H9 (cell line): ENCODE measurements around the gene BAIAP2L1. TPM values are rescaled to one million over a fixed set of nuclear protein-coding genes. Genes with fewer than 3 reads are reported as not detected.

Experiments used
- DNase-seq: peaks from one replicate; pipeline ENCODE4 v3.0.0-alpha.2; 2017
- H2AFZ ChIP-seq: one replicate; pipeline ENCODE4 v1.6.1; 2013; ENCODE audit warnings: mild to moderate bottlenecking, low read length, control low read depth, moderate library complexity
- H2AK5ac ChIP-seq: 2 replicates; pipeline ENCODE4 v1.6.1; 2013; ENCODE audit warnings: low read length, control low read depth, mixed read lengths; ENCODE audit not compliant: insufficient read length
- H2BK120ac ChIP-seq: one replicate; pipeline ENCODE4 v1.6.1; 2013; ENCODE audit warnings: low read depth, mild to moderate bottlenecking, low read length, control low read depth, inconsistent platforms; ENCODE audit not compliant: poor library complexity, severe bottlenecking
- H2BK12ac ChIP-seq: 2 replicates; pipeline ENCODE4 v1.6.1; 2013; ENCODE audit warnings: low read length, control low read depth, mixed read lengths, low read depth; ENCODE audit not compliant: insufficient read length
- H2BK15ac ChIP-seq: 2 replicates; pipeline ENCODE4 v1.6.1; 2013; ENCODE audit warnings: low read depth, low read length, control low read depth
- H2BK20ac ChIP-seq: one replicate; pipeline ENCODE4 v1.6.1; 2013; ENCODE audit warnings: low read depth, mild to moderate bottlenecking, low read length, control low read depth, inconsistent platforms; ENCODE audit not compliant: poor library complexity, severe bottlenecking
- H2BK5ac ChIP-seq: 2 replicates; pipeline ENCODE4 v1.6.1; 2013; ENCODE audit warnings: low read length, control low read depth, mixed read lengths; ENCODE audit not compliant: insufficient read length
- H3K14ac ChIP-seq: 2 replicates; pipeline ENCODE4 v1.6.1; 2013; ENCODE audit warnings: low read length, control low read depth; ENCODE audit not compliant: insufficient read depth
- H3K18ac ChIP-seq: 2 replicates; pipeline ENCODE4 v1.6.1; 2013; ENCODE audit warnings: low read depth, mild to moderate bottlenecking, mixed read lengths, low read length, control low read depth; ENCODE audit not compliant: insufficient read length
- H3K23ac ChIP-seq: 2 replicates; pipeline ENCODE4 v1.6.1; 2013; ENCODE audit warnings: low read length, control low read depth, mixed read lengths, low read depth; ENCODE audit not compliant: insufficient read length
- H3K23me2 ChIP-seq: 2 replicates; pipeline ENCODE4 v1.6.1; 2013; ENCODE audit warnings: low read depth, mild to moderate bottlenecking, mixed read lengths, low read length, control low read depth; ENCODE audit not compliant: insufficient read length, poor library complexity, severe bottlenecking
- H3K27ac ChIP-seq: 2 replicates; pipeline ENCODE4 v1.5.1; 2013; ENCODE audit warnings: low read length, control low read depth, mixed read lengths, low read depth; ENCODE audit not compliant: insufficient read length
- H3K27me3 ChIP-seq: 2 replicates; pipeline ENCODE4 v1.6.1; 2013; ENCODE audit warnings: low read length, control low read depth, inconsistent platforms; ENCODE audit not compliant: insufficient read depth
- H3K4ac ChIP-seq: 2 replicates; pipeline ENCODE4 v1.6.1; 2013; ENCODE audit warnings: low read depth, mild to moderate bottlenecking, control low read depth, inconsistent platforms, low read length, moderate library complexity
- H3K4me1 ChIP-seq: 2 replicates; pipeline ENCODE4 v1.6.1; 2013; ENCODE audit warnings: low read length, control low read depth, inconsistent platforms; ENCODE audit not compliant: insufficient read depth
- H3K4me2 ChIP-seq: 2 replicates; pipeline ENCODE4 v1.6.1; 2013; ENCODE audit warnings: low read length, control low read depth, mixed read lengths; ENCODE audit not compliant: insufficient read length, insufficient read depth
- H3K56ac ChIP-seq: 2 replicates; pipeline ENCODE4 v1.6.1; 2013; ENCODE audit warnings: low read depth, mild to moderate bottlenecking, mixed read lengths, low read length, control low read depth; ENCODE audit not compliant: insufficient read length
- H3K79me1 ChIP-seq: 2 replicates; pipeline ENCODE4 v1.6.1; 2013; ENCODE audit warnings: low read depth, mild to moderate bottlenecking, moderate library complexity, low read length, control low read depth, inconsistent platforms; ENCODE audit not compliant: insufficient read depth, poor library complexity, severe bottlenecking
- H3K79me2 ChIP-seq: 2 replicates; pipeline ENCODE4 v1.6.1; 2013; ENCODE audit warnings: low read length, control low read depth, inconsistent platforms; ENCODE audit not compliant: insufficient read depth
- H3K9ac ChIP-seq: 2 replicates; pipeline ENCODE4 v1.6.1; 2013; ENCODE audit warnings: low read length, control low read depth, mixed read lengths; ENCODE audit not compliant: insufficient read length; ENCODE audit errors: extremely low read depth
- H3K9me3 ChIP-seq: one replicate; pipeline ENCODE4 v1.6.1; 2013; ENCODE audit warnings: low read depth, low read length, inconsistent platforms; ENCODE audit not compliant: control insufficient read depth
- H3T11ph ChIP-seq: one replicate; pipeline ENCODE4 v1.6.1; 2013; ENCODE audit warnings: mild to moderate bottlenecking, low read length, control low read depth, inconsistent platforms
- H4K20me1 ChIP-seq: one replicate; pipeline ENCODE4 v1.6.1; 2013; ENCODE audit not compliant: control insufficient read depth, insufficient read length, insufficient read depth
- H4K5ac ChIP-seq: 2 replicates; pipeline ENCODE4 v1.6.1; 2013; ENCODE audit warnings: low read depth, mild to moderate bottlenecking, mixed read lengths, low read length, control low read depth; ENCODE audit not compliant: insufficient read length
- H4K8ac ChIP-seq: replicated peaks from 2 replicates; pipeline ENCODE4 v1.6.1; 2013; ENCODE audit warnings: low read length, control low read depth, mixed read lengths, low read depth; ENCODE audit not compliant: insufficient read length
- H4K91ac ChIP-seq: 2 replicates; pipeline ENCODE4 v1.6.1; 2013; ENCODE audit warnings: low read depth, mild to moderate bottlenecking, moderate library complexity, mixed read lengths, low read length, control low read depth; ENCODE audit not compliant: insufficient read length
- H3K27ac Mint-ChIP-seq, 3 experiments: 2 replicates in 2 of 3; 3 replicates in 1 of 3; pipeline ENCODE4 v1.8.0; 2020 to 2021; ENCODE audit warnings: mixed read lengths in 3 of 3, mild to moderate bottlenecking in 1 of 3, moderate library complexity in 1 of 3
- H3K27me3 Mint-ChIP-seq: 2 replicates; pipeline ENCODE4 v1.8.0; 2021; ENCODE audit warnings: low read depth, mild to moderate bottlenecking, moderate library complexity, mixed read lengths
- H3K36me3 Mint-ChIP-seq, 3 experiments: 2 replicates in 2 of 3; 3 replicates in 1 of 3; pipeline ENCODE4 v1.8.0; 2020 to 2021; ENCODE audit warnings: low read depth in 3 of 3, mixed read lengths in 3 of 3; ENCODE audit not compliant: insufficient read depth in 1 of 3
- H3K4me1 Mint-ChIP-seq, 2 experiments: 2 replicates each; pipeline ENCODE4 v1.8.0; 2020; ENCODE audit warnings: mixed read lengths in 2 of 2
- H3K4me3 Mint-ChIP-seq, 2 experiments: 2 replicates in 1 of 2; 3 replicates in 1 of 2; pipeline ENCODE4 v1.8.0; 2020 to 2021; ENCODE audit warnings: mild to moderate bottlenecking in 2 of 2, mixed read lengths in 2 of 2, moderate library complexity in 1 of 2
- H3K9me3 Mint-ChIP-seq, 2 experiments: 2 replicates in 1 of 2; 3 replicates in 1 of 2; pipeline ENCODE4 v1.8.0; 2020; ENCODE audit warnings: mild to moderate bottlenecking in 2 of 2, mixed read lengths in 2 of 2, moderate library complexity in 1 of 2
- CTCF ChIP-seq: fragments of 200-600 bp; sonication (generic); conservative IDR thresholded peaks from 3 replicates; pipeline ENCODE4 v1.8.0; 2021; ENCODE audit warnings: antibody characterized with exemption, mild to moderate bottlenecking
- WGBS: extraction: QIAGEN DNeasy Blood & Tissue Kit; methylation state at CpG from one replicate; pipeline ENCODE4 v1.1.7; 2013; ENCODE audit warnings: missing lambda C conversion rate, low lambda C conversion rate, mixed read lengths; ENCODE audit not compliant: insufficient read length; ENCODE audit errors: extremely low coverage; 5-methylcytosine and 5-hydroxymethylcytosine counted together
- total RNA-seq: library from RNA; stranded (reverse); gene quantifications from 2 replicates; pipeline ENCODE4 v1.2.1, GENCODE V29; 2021

Gene BAIAP2L1
- total RNA-seq, 1 experiment from 2014 or later: 25.9 TPM

- H3K56ac ChIP-seq: no peak overlapping the region
- no peak overlapping the region for H2AFZ ChIP-seq
- H3K14ac ChIP-seq: no peak overlapping the region
- H4K91ac ChIP-seq: no peak overlapping the region
- H2BK15ac ChIP-seq: no peak overlapping the region
- Mint-ChIP-seq H3K27ac (peak overlapping the region in 1 of 3 experiments; percentile 94; a peak in 2 of 7 replicates), H3K4me3 (no peak overlapping the region), H3K36me3 (peaks cover 16 to 28% (median 22%) of the 10 kb centered on the region in 3 experiments), H3K27me3 (peaks cover 3% of the 10 kb centered on the region), H3K4me1 (peaks cover 39 to 47% of the 10 kb centered on the region in 2 experiments), H3K9me3 (no peaks in the 10 kb centered on the region)
- H4K5ac ChIP-seq: no peak overlapping the region
- no peaks in the 10 kb centered on the region for H3K79me1 ChIP-seq
- no peak overlapping the region for H2BK120ac ChIP-seq
- no peaks in the 10 kb centered on the region for H3K27me3 ChIP-seq
- no peak overlapping the region for H3K4ac ChIP-seq
- no peak overlapping the region for H2BK12ac ChIP-seq
- no peak overlapping the region for H3K27ac ChIP-seq
- H3K79me2 ChIP-seq: no peaks in the 10 kb centered on the region
- no peak overlapping the region for H3K18ac ChIP-seq
- H3K23me2 ChIP-seq: no peaks in the 10 kb centered on the region
- no peak for TF ChIP-seq CTCF
- H3K4me2 ChIP-seq: no peak overlapping the region
- no peak overlapping the region for H3K9ac ChIP-seq
- no peak overlapping the region for H2AK5ac ChIP-seq
- WGBS: no CpG with 5 or more reads among the region's 13 CpGs
- no peak overlapping the region for H4K8ac ChIP-seq
- H3T11ph ChIP-seq: no peak overlapping the region
- H3K4me1 ChIP-seq: peaks cover 10% of the 10 kb centered on the region
- DNase-seq: no peak
- no peak overlapping the region for H3K23ac ChIP-seq
- no peak overlapping the region for H2BK20ac ChIP-seq
- no peak overlapping the region for H2BK5ac ChIP-seq
- H3K9me3 ChIP-seq: no peaks in the 10 kb centered on the region
- no peaks in the 10 kb centered on the region for H4K20me1 ChIP-seq
Observed at GRCh38 chr7:98359395-98359794, 41.5 kb downstream of the BAIAP2L1 start.
